Measurements from ENCODE around the gene KPNB1.

DNA sequence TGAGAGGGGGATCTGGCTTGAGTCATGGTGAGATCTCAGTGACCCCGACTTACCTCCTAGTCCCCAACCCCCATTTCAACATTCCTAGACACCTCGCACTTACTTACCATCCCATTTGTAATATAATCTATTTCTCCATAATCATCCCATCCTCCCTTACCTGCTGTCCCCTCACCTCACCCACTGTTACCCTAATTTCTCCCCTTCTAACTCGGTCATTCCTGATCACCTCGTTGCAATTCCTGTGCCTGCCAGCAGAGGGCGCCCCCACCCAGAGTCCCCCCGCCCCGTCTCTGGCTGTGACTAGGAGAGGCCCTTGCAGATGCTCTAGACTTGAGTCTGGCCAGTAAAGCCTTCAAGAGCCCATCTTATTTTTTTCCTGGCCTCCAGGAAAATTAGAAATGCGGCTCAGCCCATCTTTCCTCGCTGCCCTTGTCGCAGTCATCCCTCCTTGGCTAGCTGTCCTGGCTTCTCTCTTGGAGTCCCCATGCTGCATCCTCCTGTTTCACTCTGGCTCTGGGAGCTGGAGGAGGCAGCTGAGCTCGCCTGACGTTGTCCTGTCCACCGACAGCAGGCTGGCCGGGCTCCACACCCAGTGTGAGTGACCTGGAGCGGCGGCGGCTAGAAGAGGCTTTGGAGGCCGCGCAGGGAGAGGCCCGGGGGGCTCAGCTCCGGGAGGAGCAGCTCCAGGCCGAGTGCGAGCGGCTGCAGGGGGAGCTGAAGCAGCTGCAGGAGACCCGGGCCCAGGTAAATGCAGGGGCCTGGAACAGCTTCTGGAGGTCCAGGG, 49.2 kb downstream of the KPNB1 start:
- TF ChIP-seq CTCF (IDR thresholded peaks at IDR 0.05; ENCODE audit: insufficient read depth, low read depth, low read length) (peak; percentile 57), EZH2 (IDR thresholded peaks at IDR 0.05; ENCODE audit: insufficient read depth, low read length) (no peak)
